HepG2 (cell line): ENCODE results near the gene TCAP. TPM values are rescaled to one million over a fixed set of nuclear protein-coding genes. Genes with fewer than 3 reads are reported as not detected.

ENCODE experiments used
- CC2D1A ChIP-seq: sonication (generic); formaldehyde crosslinking; IDR thresholded peaks from 2 replicates; pipeline ENCODE4 v1.8.1; 2023; ENCODE audit warnings: mild to moderate bottlenecking, missing genetic modification reagents
- CTCF ChIP-seq: sonication (generic); formaldehyde crosslinking; IDR thresholded peaks from 2 replicates; pipeline ENCODE4 v1.5.0; 2020; ENCODE audit warnings: mild to moderate bottlenecking, missing genetic modification reagents, moderate library complexity
- ETV5 ChIP-seq: IDR thresholded peaks from 2 replicates; pipeline ENCODE4 v1.6.1; 2018; ENCODE audit warnings: missing biosample characterization, missing genetic modification reagents, inconsistent platforms, borderline replicate concordance
- GATAD1 ChIP-seq: IDR thresholded peaks from 2 replicates; pipeline ENCODE4 v1.6.1; 2016; ENCODE audit warnings: missing genetic modification reagents, missing compliant biosample characterization
- GTF3A ChIP-seq: sonication (generic); formaldehyde crosslinking; conservative IDR thresholded peaks from 2 replicates; pipeline ENCODE4 v1.4.0; 2020; ENCODE audit warnings: mild to moderate bottlenecking, missing genetic modification reagents
- SKI ChIP-seq: fragments of 450-650 bp; IDR thresholded peaks from one replicate; pipeline ENCODE4 v1.6.1; 2018; ENCODE audit warnings: mild to moderate bottlenecking; ENCODE audit not compliant: partially characterized antibody
- SP1 ChIP-seq, 2 experiments: fragments of 450-650 bp in 1 of 2; sonication (generic) in 1 of 2; formaldehyde crosslinking in 1 of 2; IDR thresholded peaks; 2 replicates each; pipeline versions ENCODE4 v1.4.0 to v1.6.1; 2016 to 2020; ENCODE audit warnings: missing genetic modification reagents in 1 of 2
- TIGD3 ChIP-seq: sonication (generic); formaldehyde crosslinking; IDR thresholded peaks from 2 replicates; pipeline ENCODE4 v1.5.1; 2020; ENCODE audit warnings: mild to moderate bottlenecking, missing genetic modification reagents, borderline replicate concordance
- USF2 ChIP-seq, 2 experiments: sonication (generic) in 1 of 2; formaldehyde crosslinking in 1 of 2; IDR thresholded peaks; 2 replicates each; pipeline versions ENCODE4 v1.5.1 to v1.6.1; 2011 to 2020; ENCODE audit warnings: borderline replicate concordance in 1 of 2, low read depth in 1 of 2, low read length in 1 of 2, mild to moderate bottlenecking in 1 of 2, missing genetic modification reagents in 1 of 2, moderate library complexity in 1 of 2
- YY1 ChIP-seq: IDR thresholded peaks from 2 replicates; pipeline ENCODE4 v1.6.1; 2011; ENCODE audit warnings: low read length, low read depth, moderate library complexity, mild to moderate bottlenecking; ENCODE audit not compliant: insufficient read depth, insufficient replicate concordance
- ZBTB37 ChIP-seq: sonication (generic); formaldehyde crosslinking; IDR thresholded peaks from 2 replicates; pipeline ENCODE4 v1.4.0; 2020; ENCODE audit warnings: mild to moderate bottlenecking, missing genetic modification reagents
- ZMYM2 ChIP-seq: sonication (generic); formaldehyde crosslinking; IDR thresholded peaks from 2 replicates; pipeline ENCODE4 v1.8.0; 2022; ENCODE audit warnings: mild to moderate bottlenecking, missing genetic modification reagents
- ZNF235 ChIP-seq: sonication (generic); formaldehyde crosslinking; IDR thresholded peaks from 2 replicates; pipeline ENCODE4 v1.8.1; 2023; ENCODE audit warnings: mild to moderate bottlenecking, missing genetic modification reagents, borderline replicate concordance
- ZNF33B ChIP-seq: sonication (generic); formaldehyde crosslinking; IDR thresholded peaks from 2 replicates; pipeline ENCODE4 v1.5.1; 2020; ENCODE audit warnings: mild to moderate bottlenecking, missing genetic modification reagents
- ZNF614 ChIP-seq: IDR thresholded peaks from 2 replicates; pipeline ENCODE4 v1.6.1; 2018; ENCODE audit warnings: missing biosample characterization, missing genetic modification reagents, inconsistent platforms, borderline replicate concordance
- polyA plus RNA-seq, 8 experiments: library from polyadenylated mRNA; depleted of rRNA in 3 of 8; stranded (reverse) in 7 of 8; unstranded in 1 of 8; fragments of >200 nt; fragmentation: Illumina TruSeq in 4 of 8; extraction: Trizol in 4 of 8; gene quantifications; 2 replicates each; pipeline versions ENCODE4 v1.2.1 to v1.2.3, GENCODE V29; 2011 to 2016; ENCODE audit warnings: low read depth in 4 of 8, missing spikeins in 1 of 8, mixed read lengths in 1 of 8; ENCODE audit not compliant: insufficient read depth in 1 of 8
- total RNA-seq, 5 experiments: library from RNA; depleted of rRNA; stranded (reverse); fragments of >200 nt; fragmentation: Illumina TruSeq; extraction: Trizol; gene quantifications; 2 replicates each; pipeline ENCODE4 v1.2.3, GENCODE V29; 2016; ENCODE audit warnings: low read depth in 1 of 5
- TF ChIP-seq, protein P1 (sequence below): sonication (generic); formaldehyde crosslinking; IDR thresholded peaks from 2 replicates; pipeline ENCODE4 v1.8.0; 2022; ENCODE audit warnings: missing genetic modification reagents, mild to moderate bottlenecking, moderate library complexity, borderline replicate concordance
- TF ChIP-seq, protein P2 (sequence below): sonication (generic); formaldehyde crosslinking; IDR thresholded peaks from 2 replicates; pipeline ENCODE4 v1.4.0; 2020; ENCODE audit warnings: mild to moderate bottlenecking, missing genetic modification reagents

TCAP gene
- total and polyA plus RNA-seq, 2 of the 13 experiments (the other 11 are each of a cell fraction or from before 2014, with no cell fraction given): 0.24 to 0.65 TPM

DNA sequence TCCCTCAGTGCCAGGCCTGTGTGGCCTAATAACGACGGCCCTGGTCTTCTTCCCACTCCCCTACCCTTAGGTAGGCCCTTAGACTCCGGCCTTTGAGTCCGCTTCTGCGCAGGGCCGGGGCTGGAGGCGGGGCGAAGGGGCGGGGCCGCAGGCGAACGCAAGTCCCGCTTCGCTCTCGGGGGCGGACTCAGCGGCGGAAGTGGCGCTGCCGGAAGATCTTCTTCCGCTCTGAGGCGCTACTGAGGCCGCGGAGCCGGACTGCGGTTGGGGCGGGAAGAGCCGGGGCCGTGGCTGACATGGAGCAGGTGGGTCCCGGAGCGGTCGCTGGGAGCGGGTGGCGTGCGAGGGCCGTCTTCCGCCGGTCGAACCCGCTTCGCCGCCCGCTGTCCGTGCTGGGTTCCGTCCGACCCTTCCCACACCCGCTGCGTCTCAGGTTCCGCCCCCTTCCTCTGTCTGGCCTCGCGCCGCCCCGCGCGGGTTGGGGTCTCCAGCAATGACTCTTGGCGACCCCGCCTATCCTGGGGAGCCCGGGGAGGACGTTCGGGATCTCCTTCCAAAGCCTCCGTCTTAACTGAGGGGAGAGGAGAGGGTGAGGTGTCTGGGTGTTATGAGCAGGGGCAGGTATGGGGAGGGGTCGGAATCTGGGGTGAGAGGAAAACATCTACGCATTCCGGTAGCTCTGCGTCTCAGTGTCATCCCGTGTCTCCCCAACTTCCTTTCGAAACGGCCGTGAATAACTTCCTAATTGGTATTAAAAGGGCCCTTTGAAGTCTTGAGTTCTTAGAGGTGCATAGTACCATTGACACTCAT, 28.0 kb upstream of the TCAP start, which contains the start of gene STARD3 (continued):
- TF ChIP-seq ZNF614 (CRISPR knock-in tag): peak; percentile 38; the same call in 1 of the 2 replicates
- TF ChIP-seq USF2 (IDR thresholded peaks at IDR 0.05; ENCODE audit: low read depth, low read length): no peak
- TF ChIP-seq USF2 (CRISPR knock-in tag; IDR thresholded peaks at IDR 0.05; ENCODE audit: borderline replicate concordance): no peak
- TF ChIP-seq YY1: peak; percentile 71
- TF ChIP-seq ZNF235 (CRISPR knock-in tag): peak; percentile 98; the same call in 1 of the 2 replicates
- no peak; the same call in 1 of the 2 replicates for TF ChIP-seq ZBTB37
- 0 out of 2 replicates have a peak, but pooled peaks have one; percentile 74 for TF ChIP-seq CC2D1A
- TF ChIP-seq GATAD1 (CRISPR knock-in tag): peak; percentile 95
- TF ChIP-seq, protein P1, sequence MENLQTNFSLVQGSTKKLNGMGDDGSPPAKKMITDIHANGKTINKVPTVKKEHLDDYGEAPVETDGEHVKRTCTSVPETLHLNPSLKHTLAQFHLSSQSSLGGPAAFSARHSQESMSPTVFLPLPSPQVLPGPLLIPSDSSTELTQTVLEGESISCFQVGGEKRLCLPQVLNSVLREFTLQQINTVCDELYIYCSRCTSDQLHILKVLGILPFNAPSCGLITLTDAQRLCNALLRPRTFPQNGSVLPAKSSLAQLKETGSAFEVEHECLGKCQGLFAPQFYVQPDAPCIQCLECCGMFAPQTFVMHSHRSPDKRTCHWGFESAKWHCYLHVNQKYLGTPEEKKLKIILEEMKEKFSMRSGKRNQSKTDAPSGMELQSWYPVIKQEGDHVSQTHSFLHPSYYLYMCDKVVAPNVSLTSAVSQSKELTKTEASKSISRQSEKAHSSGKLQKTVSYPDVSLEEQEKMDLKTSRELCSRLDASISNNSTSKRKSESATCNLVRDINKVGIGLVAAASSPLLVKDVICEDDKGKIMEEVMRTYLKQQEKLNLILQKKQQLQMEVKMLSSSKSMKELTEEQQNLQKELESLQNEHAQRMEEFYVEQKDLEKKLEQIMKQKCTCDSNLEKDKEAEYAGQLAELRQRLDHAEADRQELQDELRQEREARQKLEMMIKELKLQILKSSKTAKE (CRISPR knock-in tag): no peak
- TF ChIP-seq ZNF33B (CRISPR knock-in tag): no peak
- TF ChIP-seq SKI: peak; percentile 22
- 0 out of 2 replicates have a peak, but pooled peaks have one; percentile 33 for TF ChIP-seq ZMYM2 (CRISPR knock-in tag)
- TF ChIP-seq, protein P2, sequence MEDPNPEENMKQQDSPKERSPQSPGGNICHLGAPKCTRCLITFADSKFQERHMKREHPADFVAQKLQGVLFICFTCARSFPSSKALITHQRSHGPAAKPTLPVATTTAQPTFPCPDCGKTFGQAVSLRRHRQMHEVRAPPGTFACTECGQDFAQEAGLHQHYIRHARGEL (CRISPR knock-in tag): 0 out of 2 replicates have a peak, but pooled peaks have one; percentile 20
- TF ChIP-seq CTCF: peak; percentile 66
- TF ChIP-seq TIGD3: peak; percentile 34; the same call in 1 of the 2 replicates
- no peak for TF ChIP-seq SP1 (IDR thresholded peaks at IDR 0.05)
- peak; percentile 85 for TF ChIP-seq SP1 (CRISPR knock-in tag; IDR thresholded peaks at IDR 0.05)
- peak; percentile 90 for TF ChIP-seq ETV5 (CRISPR knock-in tag)
- TF ChIP-seq GTF3A (CRISPR knock-in tag): 0 out of 2 replicates have a peak, but pooled peaks have one; percentile 36
